UCSD-AML1 (cell line): ENCODE data around the gene MADCAM1.
A peak's percentile ranks its signal among the peaks of the same experiment; 100 is the strongest.

ENCODE experiments used
- DNase-seq: peaks from one replicate; lab custom pipeline; 2025; ENCODE audit not compliant: unreplicated experiment; lab: John Stamatoyannopoulos, UW

Gene MADCAM1

GRCh38 chr19:531009-531752 lies 34.9 kb downstream of the MADCAM1 start:
- DNase-seq = peak; percentile 91

- DNase-seq = no peak
Measured at GRCh38 chr19:531753-532560, 35.7 kb downstream of the MADCAM1 start, which contains the start of gene CDC34. TSS of gene CDC34 (plus strand) at chr19:531760. CDS start at chr19:531932, 172 bp downstream.

GRCh38 chr19:532561-533363 lies 36.5 kb downstream of the MADCAM1 start:
- peak; percentile 62 for DNase-seq

- no peak for DNase-seq
Measured at GRCh38 chr19:533364-534058, 37.2 kb downstream of the MADCAM1 start.

GRCh38 chr19:534088-534487 lies 37.8 kb downstream of the MADCAM1 start:
- no peak for DNase-seq

GRCh38 chr19:535017-535835 lies 38.9 kb downstream of the MADCAM1 start:
- no peak for DNase-seq

GRCh38 chr19:536031-536880 lies 40.0 kb downstream of the MADCAM1 start:
- no peak for DNase-seq

- DNase-seq = no peak
Measured at GRCh38 chr19:536881-537404, 40.7 kb downstream of the MADCAM1 start.

GRCh38 chr19:538641-539428 lies 42.5 kb downstream of the MADCAM1 start:
- no peak for DNase-seq

GRCh38 chr19:539429-540030 lies 43.2 kb downstream of the MADCAM1 start:
- DNase-seq = no peak

- DNase-seq = no peak
Measured at GRCh38 chr19:540867-541637, 44.8 kb downstream of the MADCAM1 start.

- no peak for DNase-seq
Measured at GRCh38 chr19:541699-542098, 45.4 kb downstream of the MADCAM1 start.

GRCh38 chr19:542173-542866 lies 46.0 kb downstream of the MADCAM1 start:
- DNase-seq = no peak

- no peak for DNase-seq
Measured at GRCh38 chr19:543910-544608, 47.8 kb downstream of the MADCAM1 start, which contains the start of gene GZMM. TSS of gene GZMM (plus strand) at chr19:544053. CDS start at chr19:544072, 19 bp downstream.

GRCh38 chr19:547117-547516 lies 50.8 kb downstream of the MADCAM1 start:
- DNase-seq = no peak
